ENCODE data around the gene HIRA. TPM values are rescaled to one million over a fixed set of nuclear protein-coding genes. Genes with fewer than 3 reads are reported as not detected.
"Not testable (repeated sequence)": the region's sequence is repeated elsewhere in the genome, so short reads cannot be mapped to it uniquely, and the experiment has no call there.

HIRA gene
- total and polyA plus RNA-seq, 4 donors, result 4.1 to 32.5 (median 23.0) TPM

DNA sequence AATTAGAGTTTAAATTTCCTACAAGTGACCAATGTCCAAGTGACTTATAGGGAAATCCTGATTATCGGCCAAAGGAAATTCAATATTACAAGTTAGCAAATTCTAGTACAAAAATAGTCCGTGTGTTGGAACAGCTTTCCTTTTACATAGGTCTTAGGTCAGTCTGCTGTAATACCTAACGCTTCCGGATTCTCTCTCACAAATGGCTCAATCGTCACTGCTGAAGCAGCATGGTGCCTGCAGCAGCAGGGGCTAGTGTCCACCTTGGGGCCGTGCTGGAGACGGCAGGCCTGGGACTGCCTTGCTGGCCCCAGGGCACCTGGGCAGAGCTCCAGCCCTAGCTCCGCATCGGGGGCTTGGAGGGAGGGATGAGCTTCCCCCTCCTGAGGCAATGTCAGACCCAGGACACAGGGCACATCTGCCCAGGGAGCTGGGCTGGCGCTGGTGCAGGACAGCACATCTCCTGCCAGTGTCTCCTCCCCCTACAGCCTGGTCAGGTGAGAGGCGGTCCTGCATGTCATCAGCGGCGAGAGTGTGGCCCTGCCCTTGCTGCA lies 100.6 kb downstream of the HIRA start (continued):
- TF ChIP-seq HNF4G (IDR thresholded peaks at IDR 0.05) (no peak), TAF1 (conservative IDR thresholded peaks at IDR 0.05) (no peak), RAD21 (IDR thresholded peaks at IDR 0.05) (no peak), GABPA (IDR thresholded peaks at IDR 0.05 in 1 of 2, conservative IDR thresholded peaks at IDR 0.05 in 1 of 2) (no peak)

- H3K36me3 ChIP-seq (ENCODE audit: control insufficient read depth in 4 of 4, insufficient read depth in 3 of 4, low read depth in 1 of 4, low read length in 3 of 4), result peaks cover 7 to 40% (median 31%) of the 10 kb centered on the region in 4 donors
- H3K27me3 ChIP-seq (ENCODE audit: control insufficient read depth in 4 of 4, insufficient read depth in 4 of 4, low read length in 3 of 4); H3K4me3 ChIP-seq (ENCODE audit: low read depth in 1 of 3, low read length in 3 of 3); DNase-seq (ENCODE audit: low spot score); H3K9ac ChIP-seq (ENCODE audit: low read depth in 1 of 2, low read length in 2 of 2); H3K9me3 ChIP-seq (ENCODE audit: control insufficient read depth in 4 of 4, low read length in 3 of 4); H3K27ac ChIP-seq (ENCODE audit: low read depth in 1 of 2, low read length in 2 of 2); H3K4me1 ChIP-seq (ENCODE audit: control insufficient read depth in 4 of 4, insufficient read depth in 4 of 4, low read length in 3 of 4): not testable (repeated sequence)
- 96% methylated on average over 5 of the region's 5 CpGs for WGBS
Observed at GRCh38 chr22:19330205-19330604, 101.3 kb downstream of the HIRA start.

DNA sequence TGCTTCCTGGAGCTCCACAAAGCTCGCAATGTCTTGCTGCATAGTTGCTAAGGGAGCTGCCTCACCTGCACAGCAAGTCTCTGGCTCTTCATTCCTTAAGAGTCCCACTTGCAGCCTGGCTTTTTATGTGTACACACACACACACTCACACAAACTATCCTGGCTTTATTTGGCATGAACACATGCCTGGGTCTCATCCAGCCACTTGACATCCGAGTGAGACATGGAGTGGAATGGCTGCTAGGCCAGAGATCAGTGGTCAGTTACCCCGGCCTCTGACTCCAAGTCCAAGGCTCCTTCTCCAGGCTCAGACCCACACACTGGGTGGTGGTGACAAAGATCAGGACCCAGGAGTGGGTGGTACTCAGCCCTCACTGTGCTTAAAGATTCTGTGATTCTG lies 102.1 kb downstream of the HIRA start:
- TF ChIP-seq HNF4G (IDR thresholded peaks at IDR 0.05), result no peak
- no peak for TF ChIP-seq GABPA (IDR thresholded peaks at IDR 0.05 in 1 of 2, conservative IDR thresholded peaks at IDR 0.05 in 1 of 2)
- TF ChIP-seq TAF1 (conservative IDR thresholded peaks at IDR 0.05), result no peak
- TF ChIP-seq, protein P1, sequence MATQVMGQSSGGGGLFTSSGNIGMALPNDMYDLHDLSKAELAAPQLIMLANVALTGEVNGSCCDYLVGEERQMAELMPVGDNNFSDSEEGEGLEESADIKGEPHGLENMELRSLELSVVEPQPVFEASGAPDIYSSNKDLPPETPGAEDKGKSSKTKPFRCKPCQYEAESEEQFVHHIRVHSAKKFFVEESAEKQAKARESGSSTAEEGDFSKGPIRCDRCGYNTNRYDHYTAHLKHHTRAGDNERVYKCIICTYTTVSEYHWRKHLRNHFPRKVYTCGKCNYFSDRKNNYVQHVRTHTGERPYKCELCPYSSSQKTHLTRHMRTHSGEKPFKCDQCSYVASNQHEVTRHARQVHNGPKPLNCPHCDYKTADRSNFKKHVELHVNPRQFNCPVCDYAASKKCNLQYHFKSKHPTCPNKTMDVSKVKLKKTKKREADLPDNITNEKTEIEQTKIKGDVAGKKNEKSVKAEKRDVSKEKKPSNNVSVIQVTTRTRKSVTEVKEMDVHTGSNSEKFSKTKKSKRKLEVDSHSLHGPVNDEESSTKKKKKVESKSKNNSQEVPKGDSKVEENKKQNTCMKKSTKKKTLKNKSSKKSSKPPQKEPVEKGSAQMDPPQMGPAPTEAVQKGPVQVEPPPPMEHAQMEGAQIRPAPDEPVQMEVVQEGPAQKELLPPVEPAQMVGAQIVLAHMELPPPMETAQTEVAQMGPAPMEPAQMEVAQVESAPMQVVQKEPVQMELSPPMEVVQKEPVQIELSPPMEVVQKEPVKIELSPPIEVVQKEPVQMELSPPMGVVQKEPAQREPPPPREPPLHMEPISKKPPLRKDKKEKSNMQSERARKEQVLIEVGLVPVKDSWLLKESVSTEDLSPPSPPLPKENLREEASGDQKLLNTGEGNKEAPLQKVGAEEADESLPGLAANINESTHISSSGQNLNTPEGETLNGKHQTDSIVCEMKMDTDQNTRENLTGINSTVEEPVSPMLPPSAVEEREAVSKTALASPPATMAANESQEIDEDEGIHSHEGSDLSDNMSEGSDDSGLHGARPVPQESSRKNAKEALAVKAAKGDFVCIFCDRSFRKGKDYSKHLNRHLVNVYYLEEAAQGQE (IDR thresholded peaks at IDR 0.05), result no peak
- TF ChIP-seq ATF3 (IDR thresholded peaks at IDR 0.05), result no peak
- TF ChIP-seq JUND (IDR thresholded peaks at IDR 0.05), result no peak
- H3K9me3 ChIP-seq (ENCODE audit: control insufficient read depth in 4 of 4, low read length in 3 of 4), result no peaks in the 10 kb centered on the region
- 85% methylated on average over 3 of the region's 3 CpGs for WGBS

GRCh38 chr22:19325296-19325948 lies 106.1 kb downstream of the HIRA start:
- DNase-seq (ENCODE audit: low spot score), result no peak
- H3K9ac ChIP-seq (ENCODE audit: low read depth in 1 of 2, low read length in 2 of 2), result no peak overlapping the region
- H3K27me3 ChIP-seq (ENCODE audit: control insufficient read depth in 4 of 4, insufficient read depth in 4 of 4, low read length in 3 of 4), result no peaks in the 10 kb centered on the region
- H3K27ac ChIP-seq (ENCODE audit: low read depth in 1 of 2, low read length in 2 of 2), result no peak overlapping the region
- no peak for TF ChIP-seq RAD21 (IDR thresholded peaks at IDR 0.05)
- TF ChIP-seq, protein P2, sequence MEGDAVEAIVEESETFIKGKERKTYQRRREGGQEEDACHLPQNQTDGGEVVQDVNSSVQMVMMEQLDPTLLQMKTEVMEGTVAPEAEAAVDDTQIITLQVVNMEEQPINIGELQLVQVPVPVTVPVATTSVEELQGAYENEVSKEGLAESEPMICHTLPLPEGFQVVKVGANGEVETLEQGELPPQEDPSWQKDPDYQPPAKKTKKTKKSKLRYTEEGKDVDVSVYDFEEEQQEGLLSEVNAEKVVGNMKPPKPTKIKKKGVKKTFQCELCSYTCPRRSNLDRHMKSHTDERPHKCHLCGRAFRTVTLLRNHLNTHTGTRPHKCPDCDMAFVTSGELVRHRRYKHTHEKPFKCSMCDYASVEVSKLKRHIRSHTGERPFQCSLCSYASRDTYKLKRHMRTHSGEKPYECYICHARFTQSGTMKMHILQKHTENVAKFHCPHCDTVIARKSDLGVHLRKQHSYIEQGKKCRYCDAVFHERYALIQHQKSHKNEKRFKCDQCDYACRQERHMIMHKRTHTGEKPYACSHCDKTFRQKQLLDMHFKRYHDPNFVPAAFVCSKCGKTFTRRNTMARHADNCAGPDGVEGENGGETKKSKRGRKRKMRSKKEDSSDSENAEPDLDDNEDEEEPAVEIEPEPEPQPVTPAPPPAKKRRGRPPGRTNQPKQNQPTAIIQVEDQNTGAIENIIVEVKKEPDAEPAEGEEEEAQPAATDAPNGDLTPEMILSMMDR (IDR thresholded peaks at IDR 0.05; ENCODE audit: low read depth, low read length, missing input control), result no peak
- peaks cover 0 to 13% (median 10%) of the 10 kb centered on the region in 4 donors for H3K36me3 ChIP-seq (ENCODE audit: control insufficient read depth in 4 of 4, insufficient read depth in 3 of 4, low read depth in 1 of 4, low read length in 3 of 4)
- H3K9me3 ChIP-seq (ENCODE audit: control insufficient read depth in 4 of 4, low read length in 3 of 4), result no peaks in the 10 kb centered on the region
- 94% methylated on average over 5 of the region's 5 CpGs for WGBS
- no peak overlapping the region for H3K4me3 ChIP-seq (ENCODE audit: low read depth in 1 of 3, low read length in 3 of 3)
- no peaks in the 10 kb centered on the region for H3K4me1 ChIP-seq (ENCODE audit: control insufficient read depth in 4 of 4, insufficient read depth in 4 of 4, low read length in 3 of 4)

More for the DNA sequence above, 102.1 kb downstream of the HIRA start:
- DNase-seq (ENCODE audit: low spot score), result no peak
- Histone ChIP-seq H3K9ac (ENCODE audit: low read depth in 1 of 2, low read length in 2 of 2) (no peak overlapping the region), H3K4me3 (ENCODE audit: low read depth in 1 of 3, low read length in 3 of 3) (no peak overlapping the region), H3K4me1 (ENCODE audit: control insufficient read depth in 4 of 4, insufficient read depth in 4 of 4, low read length in 3 of 4) (no peaks in the 10 kb centered on the region), H3K36me3 (ENCODE audit: control insufficient read depth in 4 of 4, insufficient read depth in 3 of 4, low read depth in 1 of 4, low read length in 3 of 4) (peaks cover 7 to 38% (median 28%) of the 10 kb centered on the region in 4 donors), H3K27ac (ENCODE audit: low read depth in 1 of 2, low read length in 2 of 2) (no peak overlapping the region), H3K27me3 (ENCODE audit: control insufficient read depth in 4 of 4, insufficient read depth in 4 of 4, low read length in 3 of 4) (no peaks in the 10 kb centered on the region)

DNA sequence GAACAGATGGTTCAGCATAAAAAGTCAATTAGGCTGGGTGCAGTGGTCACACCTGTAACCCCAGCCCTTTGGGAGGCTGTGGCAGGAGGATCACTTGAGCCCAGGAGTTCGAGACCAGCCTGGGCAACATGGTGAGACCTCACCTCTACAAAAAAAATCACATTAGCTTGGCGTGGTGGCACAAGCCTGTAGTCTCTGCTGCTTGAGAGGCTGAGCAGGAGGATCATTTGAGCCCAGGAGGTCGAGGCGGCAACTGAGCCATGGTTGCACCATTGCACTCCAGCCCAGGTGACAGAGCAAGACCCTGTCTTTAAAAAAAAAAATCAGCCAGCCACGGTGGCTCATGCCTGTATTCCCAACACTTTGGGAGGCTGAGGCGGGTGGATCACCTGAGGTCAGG lies 108.1 kb downstream of the HIRA start:
- not testable (repeated sequence) for H3K27ac ChIP-seq (ENCODE audit: low read depth in 1 of 2, low read length in 2 of 2); DNase-seq (ENCODE audit: low spot score); H3K9me3 ChIP-seq (ENCODE audit: control insufficient read depth in 4 of 4, low read length in 3 of 4); H3K36me3 ChIP-seq (ENCODE audit: control insufficient read depth in 4 of 4, insufficient read depth in 3 of 4, low read depth in 1 of 4, low read length in 3 of 4); H3K27me3 ChIP-seq (ENCODE audit: control insufficient read depth in 4 of 4, insufficient read depth in 4 of 4, low read length in 3 of 4); H3K9ac ChIP-seq (ENCODE audit: low read depth in 1 of 2, low read length in 2 of 2); H3K4me3 ChIP-seq (ENCODE audit: low read depth in 1 of 3, low read length in 3 of 3); H3K4me1 ChIP-seq (ENCODE audit: control insufficient read depth in 4 of 4, insufficient read depth in 4 of 4, low read length in 3 of 4)
- 94% methylated on average over 6 of the region's 6 CpGs for WGBS
